PC-3 (cell line): ENCODE results near the gene CHMP1B. TPM values are rescaled to one million over a fixed set of nuclear protein-coding genes. Genes with fewer than 3 reads are reported as not detected.

Source experiments
- ATAC-seq: fragments of 200-7000 bp; cut with Tn5 transposase; 2 replicates; pipeline ENCODE4 v1.9.1; 2020; ENCODE audit warnings: mild to moderate bottlenecking, moderate library complexity
- BruUV-seq: library from RNA; stranded (reverse); fragments of 400-500 nt; replicated peaks from 2 replicates; lab custom pipeline; 2021; lab: Mats Ljungman, UMichigan
- CTCF ChIA-PET: fragments of 300-600 bp; sonication (Branson Sonifier 250); formaldehyde crosslinking; loops from one replicate; lab custom pipeline; 2022; ENCODE audit warnings: antibody characterized with exemption; lab: Charles Lee
- POLR2A ChIA-PET: fragments of 300-600 bp; sonication (Branson Sonifier 250); formaldehyde crosslinking; loops from one replicate; lab custom pipeline; 2022; ENCODE audit warnings: antibody characterized with exemption; ENCODE audit not compliant: unreplicated experiment; lab: Charles Lee
- DNase-seq: peaks from one replicate; pipeline ENCODE4 v3.0.0-alpha.2; 2015
- H2AFZ ChIP-seq: fragments of 300-600 bp; sonication (generic); 2 replicates; pipeline ENCODE4 v1.6.0; 2016; ENCODE audit warnings: antibody characterized with exemption, low read length
- H3F3A ChIP-seq: fragments of 300-600 bp; sonication (generic); one replicate; pipeline ENCODE4 v1.6.0; 2017; ENCODE audit warnings: antibody characterized with exemption, low read length, control low read depth, mild to moderate bottlenecking; ENCODE audit not compliant: unreplicated experiment
- H3K27ac ChIP-seq: fragments of 300-600 bp; sonication (generic); 2 replicates; pipeline ENCODE4 v1.5.1; 2016; ENCODE audit warnings: mild to moderate bottlenecking, low read length
- H3K27me3 ChIP-seq: fragments of 300-600 bp; sonication (generic); 2 replicates; pipeline ENCODE4 v1.6.1; 2016; ENCODE audit warnings: low read length, mixed read lengths
- H3K36me3 ChIP-seq: fragments of 300-600 bp; sonication (generic); 2 replicates; pipeline ENCODE4 v1.6.1; 2016; ENCODE audit warnings: low read depth, mixed run types, low read length, mixed read lengths
- H3K4me1 ChIP-seq: fragments of 300-600 bp; sonication (generic); 2 replicates; pipeline ENCODE4 v1.5.1; 2016; ENCODE audit warnings: low read length; ENCODE audit not compliant: insufficient read depth
- H3K4me2 ChIP-seq: fragments of 300-600 bp; sonication (generic); 2 replicates; pipeline ENCODE4 v1.6.0; 2016; ENCODE audit warnings: low read length
- H3K4me3 ChIP-seq: fragments of 300-600 bp; sonication (generic); 2 replicates; pipeline ENCODE4 v1.5.1; 2016; ENCODE audit warnings: mild to moderate bottlenecking, low read length, mixed read lengths
- H3K79me2 ChIP-seq: fragments of 300-600 bp; sonication (generic); 2 replicates; pipeline ENCODE4 v1.6.1; 2017; ENCODE audit warnings: low read length, mixed read lengths
- H3K9ac ChIP-seq: fragments of 300-600 bp; sonication (generic); 2 replicates; pipeline ENCODE4 v1.6.0; 2016; ENCODE audit warnings: mild to moderate bottlenecking, low read length
- H3K9me2 ChIP-seq: fragments of 300-600 bp; sonication (generic); replicated peaks from 2 replicates; pipeline ENCODE4 v1.6.1; 2016; ENCODE audit warnings: mixed run types, low read length, mixed read lengths
- H3K9me3 ChIP-seq: fragments of 300-600 bp; sonication (generic); 2 replicates; pipeline ENCODE4 v1.6.1; 2016; ENCODE audit warnings: low read length, mixed read lengths
- H4K20me1 ChIP-seq: fragments of 300-600 bp; sonication (generic); 2 replicates; pipeline ENCODE4 v1.6.1; 2016; ENCODE audit warnings: low read length, mixed read lengths
- EZH2 ChIP-seq: fragments of 300-600 bp; sonication (generic); IDR thresholded peaks from one replicate; pipeline ENCODE4 v1.6.1; 2017; ENCODE audit warnings: antibody characterized with exemption, mild to moderate bottlenecking, low read length; ENCODE audit not compliant: unreplicated experiment
- EZH2phosphoT487 ChIP-seq: fragments of 300-600 bp; sonication (generic); IDR thresholded peaks from 2 replicates; pipeline ENCODE4 v1.6.1; 2018; ENCODE audit warnings: mild to moderate bottlenecking, antibody characterized with exemption, low read length, borderline replicate concordance
- intact Hi-C: fragments of 100-400 bp; cut with micrococcal nuclease; formaldehyde crosslinking; loops from 2 replicates; pipeline ENCODE4 v1.9.0; 2023
- total RNA-seq: library from RNA; depleted of rRNA; stranded (reverse); fragments of >200 nt; gene quantifications from 2 replicates; pipeline ENCODE4 v1.2.3, GENCODE V29; 2014
- TF ChIP-seq, protein P1 (sequence below): fragments of 300-600 bp; sonication (generic); conservative IDR thresholded peaks from 2 replicates; pipeline ENCODE4 v1.5.1; 2017; ENCODE audit warnings: antibody characterized with exemption, low read depth, mild to moderate bottlenecking, low read length

Gene CHMP1B
- total RNA-seq, 1 experiment from 2014 or later = 81.9 TPM

DNA sequence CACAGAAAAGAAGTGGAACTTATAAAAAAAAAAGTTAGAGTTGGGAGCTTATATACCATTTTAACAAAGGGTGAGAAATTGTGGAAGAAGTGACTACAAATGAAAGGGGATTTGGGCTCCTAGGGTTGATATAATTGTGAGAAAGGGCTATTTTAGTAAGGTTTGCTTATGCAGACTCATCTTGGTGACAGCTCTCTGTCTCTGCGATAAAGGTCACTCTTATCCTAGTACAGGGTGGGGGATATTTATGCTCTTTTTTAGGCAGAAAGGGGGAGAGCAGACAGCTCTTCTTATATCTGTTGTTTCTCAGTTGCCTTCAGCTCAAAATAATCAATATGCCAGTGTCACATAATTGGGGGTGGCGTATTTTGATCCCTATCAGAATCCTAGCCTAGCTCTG, 31.3 kb upstream of the CHMP1B start:
- Histone ChIP-seq H3F3A (no peaks in the 10 kb centered on the region), H3K9me2 (no peaks in the 10 kb centered on the region), H3K9me3 (no peaks in the 10 kb centered on the region), H2AFZ (no peak overlapping the region), H3K4me1 (no peaks in the 10 kb centered on the region), H3K4me2 (no peak overlapping the region), H3K36me3 (no peaks in the 10 kb centered on the region), H3K9ac (no peak overlapping the region), H3K79me2 (no peaks in the 10 kb centered on the region), H3K27me3 (peaks cover 12% of the 10 kb centered on the region), H4K20me1 (no peaks in the 10 kb centered on the region), H3K27ac (no peak overlapping the region), H3K4me3 (no peak overlapping the region)
- ChIA-PET POLR2A (no interaction called here), CTCF (no interaction called here)
- no TSS peak for BruUV-seq
- no peak for ATAC-seq
- TF ChIP-seq EZH2phosphoT487 (no peak), EZH2 (no peak)
- TF ChIP-seq, protein P1, sequence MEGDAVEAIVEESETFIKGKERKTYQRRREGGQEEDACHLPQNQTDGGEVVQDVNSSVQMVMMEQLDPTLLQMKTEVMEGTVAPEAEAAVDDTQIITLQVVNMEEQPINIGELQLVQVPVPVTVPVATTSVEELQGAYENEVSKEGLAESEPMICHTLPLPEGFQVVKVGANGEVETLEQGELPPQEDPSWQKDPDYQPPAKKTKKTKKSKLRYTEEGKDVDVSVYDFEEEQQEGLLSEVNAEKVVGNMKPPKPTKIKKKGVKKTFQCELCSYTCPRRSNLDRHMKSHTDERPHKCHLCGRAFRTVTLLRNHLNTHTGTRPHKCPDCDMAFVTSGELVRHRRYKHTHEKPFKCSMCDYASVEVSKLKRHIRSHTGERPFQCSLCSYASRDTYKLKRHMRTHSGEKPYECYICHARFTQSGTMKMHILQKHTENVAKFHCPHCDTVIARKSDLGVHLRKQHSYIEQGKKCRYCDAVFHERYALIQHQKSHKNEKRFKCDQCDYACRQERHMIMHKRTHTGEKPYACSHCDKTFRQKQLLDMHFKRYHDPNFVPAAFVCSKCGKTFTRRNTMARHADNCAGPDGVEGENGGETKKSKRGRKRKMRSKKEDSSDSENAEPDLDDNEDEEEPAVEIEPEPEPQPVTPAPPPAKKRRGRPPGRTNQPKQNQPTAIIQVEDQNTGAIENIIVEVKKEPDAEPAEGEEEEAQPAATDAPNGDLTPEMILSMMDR = no peak
- intact Hi-C loops = no loop called here
- no peak for DNase-seq

DNA sequence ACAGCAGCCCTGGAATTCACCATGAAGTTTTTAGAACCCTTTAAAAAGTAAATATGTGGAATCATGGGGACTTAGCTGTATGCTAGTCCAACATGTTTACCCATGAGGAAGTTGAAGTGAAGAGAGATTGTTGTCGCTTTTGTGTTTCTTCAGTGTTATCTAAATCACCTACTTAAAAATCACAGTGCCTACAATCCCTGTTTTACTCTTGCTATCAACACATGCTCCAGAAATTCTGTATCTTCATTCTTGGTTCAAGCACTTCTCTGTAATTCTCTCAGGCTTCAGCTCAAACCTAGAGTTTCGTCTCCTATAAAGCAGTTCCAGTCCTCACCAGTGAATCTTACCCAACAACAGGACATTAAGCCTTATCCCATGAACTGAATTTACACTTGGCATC, 30.5 kb upstream of the CHMP1B start:
- Histone ChIP-seq H3K36me3 (no peaks in the 10 kb centered on the region), H3K27ac (no peak overlapping the region), H4K20me1 (no peaks in the 10 kb centered on the region), H3K4me2 (no peak overlapping the region), H2AFZ (no peak overlapping the region), H3K9me2 (no peaks in the 10 kb centered on the region), H3K27me3 (peaks cover 12% of the 10 kb centered on the region), H3K9me3 (no peaks in the 10 kb centered on the region), H3F3A (no peaks in the 10 kb centered on the region), H3K4me1 (no peaks in the 10 kb centered on the region), H3K4me3 (no peak overlapping the region), H3K9ac (no peak overlapping the region), H3K79me2 (no peaks in the 10 kb centered on the region)
- TF ChIP-seq EZH2phosphoT487 (no peak), EZH2 (no peak)
- TF ChIP-seq, protein P1 = no peak
- intact Hi-C loops = no loop called here
- BruUV-seq = no TSS peak
- no peak for ATAC-seq
- ChIA-PET CTCF (interaction anchor here (0.5 kb wide), 1 partner anchor 34 kb away, joined by 7 read pairs; no protein-coding TSS in a partner anchor), POLR2A (no interaction called here)
- no peak for DNase-seq

DNA sequence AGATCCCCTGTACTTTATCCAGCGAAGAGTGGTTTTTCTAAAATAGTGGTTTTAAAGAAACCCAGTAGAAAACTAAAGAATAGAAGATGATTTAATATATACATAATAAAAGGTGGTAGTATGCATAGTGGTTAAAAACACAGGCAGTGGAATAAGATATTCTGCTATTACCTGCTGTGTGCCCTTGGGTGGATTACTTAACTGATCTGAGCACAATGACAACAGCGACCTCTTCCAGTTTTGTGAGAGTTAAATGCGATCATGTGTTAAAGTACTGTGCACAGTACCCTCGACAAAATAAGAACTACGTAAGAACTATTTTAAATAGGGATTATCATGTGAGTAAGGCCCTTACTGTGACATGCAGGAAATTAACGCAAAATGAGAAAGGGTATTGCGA, 30.0 kb upstream of the CHMP1B start:
- Histone ChIP-seq H3K9me3 (no peaks in the 10 kb centered on the region), H3K4me1 (no peaks in the 10 kb centered on the region), H3K79me2 (no peaks in the 10 kb centered on the region), H3K4me3 (no peak overlapping the region), H2AFZ (no peak overlapping the region), H3K27ac (no peak overlapping the region), H4K20me1 (no peaks in the 10 kb centered on the region), H3K36me3 (no peaks in the 10 kb centered on the region), H3K27me3 (peaks cover 12% of the 10 kb centered on the region), H3K9me2 (no peaks in the 10 kb centered on the region), H3K9ac (no peak overlapping the region), H3F3A (no peaks in the 10 kb centered on the region), H3K4me2 (no peak overlapping the region)
- CTCF ChIA-PET = no interaction called here
- ATAC-seq = no peak
- DNase-seq = no peak
- POLR2A ChIA-PET = no interaction called here
- intact Hi-C loops = no loop called here
- BruUV-seq = no TSS peak
- TF ChIP-seq, protein P1 = no peak
- TF ChIP-seq EZH2phosphoT487 (no peak), EZH2 (no peak)
